Measurements from ENCODE around the gene KIF16B. TPM values are rescaled to one million over a fixed set of nuclear protein-coding genes. Genes with fewer than 3 reads are reported as not detected.

KIF16B gene
- total RNA-seq, 1 experiment from 2014 or later: 15.8 TPM

DNA sequence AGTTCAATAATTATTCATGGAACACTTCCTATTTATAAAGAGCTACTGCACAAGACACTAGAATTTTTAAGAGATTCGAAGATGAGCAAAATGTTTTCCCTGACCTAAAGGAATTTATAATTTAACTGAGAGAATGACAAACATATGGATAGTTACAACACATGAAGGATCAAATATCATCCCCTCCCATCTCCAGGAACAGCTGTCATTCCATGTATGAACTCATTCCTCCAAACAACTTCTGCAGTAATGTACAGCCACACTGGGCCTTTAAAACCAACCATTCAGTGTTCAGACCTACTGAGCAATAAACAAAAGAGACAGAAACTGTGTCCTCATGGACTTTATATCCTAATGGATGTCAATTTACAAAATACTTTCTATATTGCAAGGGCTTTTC, 87.8 kb downstream of the KIF16B start:
- BruUV-seq (replicated peaks): no TSS peak
- CTCF ChIA-PET: interaction anchor here (1.2 to 4.6 kb wide), 2 partner anchors 10 to 275 kb away, joined by 6 to 23 read pairs; no protein-coding TSS in a partner anchor
- H3K4me1 Mint-ChIP-seq (ENCODE audit: insufficient read depth, unreplicated experiment): peaks cover 5% of the 10 kb centered on the region

DNA sequence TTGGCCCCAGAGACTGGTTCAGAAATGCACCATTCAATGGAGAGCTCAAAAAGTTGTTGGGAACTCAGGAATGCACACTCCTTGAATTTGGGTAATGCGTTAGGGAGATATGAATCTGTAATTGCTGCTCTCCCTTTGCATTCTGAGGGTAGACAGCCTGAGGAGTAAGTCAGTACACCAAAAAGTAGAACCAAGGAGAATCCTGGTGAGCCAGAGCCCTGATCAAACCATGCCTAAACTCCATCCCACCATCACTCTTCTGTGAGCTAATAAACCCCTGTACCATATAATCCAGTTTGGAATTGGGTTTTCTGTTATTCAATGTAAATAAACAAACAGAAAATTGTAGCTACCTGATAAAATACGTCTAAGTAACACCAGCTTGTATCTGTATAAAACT, 90.2 kb downstream of the KIF16B start:
- DNase-seq (ENCODE audit: unreplicated experiment): no peak
- intact Hi-C loops (cut with micrococcal nuclease): no loop called here
- no peaks in the 10 kb centered on the region for H3K27me3 Mint-ChIP-seq (ENCODE audit: insufficient read depth, unreplicated experiment)
- H3K27ac Mint-ChIP-seq (ENCODE audit: low read depth, unreplicated experiment): no peak overlapping the region
- ChIA-PET POLR2A (no interaction called here), CTCF (interaction anchor here (0.6 to 1.1 kb wide), 4 partner anchors 13 to 1066 kb away, joined by 3 to 4 read pairs (median 3); no protein-coding TSS in a partner anchor)
- no TSS peak for BruUV-seq (replicated peaks)
- no peaks in the 10 kb centered on the region for H3K9me3 Mint-ChIP-seq (ENCODE audit: unreplicated experiment)
- TF ChIP-seq, protein P1, sequence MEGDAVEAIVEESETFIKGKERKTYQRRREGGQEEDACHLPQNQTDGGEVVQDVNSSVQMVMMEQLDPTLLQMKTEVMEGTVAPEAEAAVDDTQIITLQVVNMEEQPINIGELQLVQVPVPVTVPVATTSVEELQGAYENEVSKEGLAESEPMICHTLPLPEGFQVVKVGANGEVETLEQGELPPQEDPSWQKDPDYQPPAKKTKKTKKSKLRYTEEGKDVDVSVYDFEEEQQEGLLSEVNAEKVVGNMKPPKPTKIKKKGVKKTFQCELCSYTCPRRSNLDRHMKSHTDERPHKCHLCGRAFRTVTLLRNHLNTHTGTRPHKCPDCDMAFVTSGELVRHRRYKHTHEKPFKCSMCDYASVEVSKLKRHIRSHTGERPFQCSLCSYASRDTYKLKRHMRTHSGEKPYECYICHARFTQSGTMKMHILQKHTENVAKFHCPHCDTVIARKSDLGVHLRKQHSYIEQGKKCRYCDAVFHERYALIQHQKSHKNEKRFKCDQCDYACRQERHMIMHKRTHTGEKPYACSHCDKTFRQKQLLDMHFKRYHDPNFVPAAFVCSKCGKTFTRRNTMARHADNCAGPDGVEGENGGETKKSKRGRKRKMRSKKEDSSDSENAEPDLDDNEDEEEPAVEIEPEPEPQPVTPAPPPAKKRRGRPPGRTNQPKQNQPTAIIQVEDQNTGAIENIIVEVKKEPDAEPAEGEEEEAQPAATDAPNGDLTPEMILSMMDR (IDR thresholded peaks at IDR 0.05; ENCODE audit: unreplicated experiment): no peak
- H3K4me3 Mint-ChIP-seq (ENCODE audit: unreplicated experiment): no peak overlapping the region
- H3K4me1 Mint-ChIP-seq (ENCODE audit: insufficient read depth, unreplicated experiment): peaks cover 5% of the 10 kb centered on the region
- H3K36me3 Mint-ChIP-seq (ENCODE audit: insufficient read depth, unreplicated experiment): peaks cover 10% of the 10 kb centered on the region

More for the DNA sequence above, 87.8 kb downstream of the KIF16B start:
- POLR2A ChIA-PET: interaction anchor here (0.6 kb wide), 1 partner anchor 793 kb away, joined by 3 read pairs; no protein-coding TSS in a partner anchor
- H3K27ac Mint-ChIP-seq (ENCODE audit: low read depth, unreplicated experiment): no peak overlapping the region
- DNase-seq (ENCODE audit: unreplicated experiment): peak; percentile 18
- H3K36me3 Mint-ChIP-seq (ENCODE audit: insufficient read depth, unreplicated experiment): peaks cover 10% of the 10 kb centered on the region
- H3K4me3 Mint-ChIP-seq (ENCODE audit: unreplicated experiment): no peak overlapping the region
- no peaks in the 10 kb centered on the region for H3K27me3 Mint-ChIP-seq (ENCODE audit: insufficient read depth, unreplicated experiment)
- intact Hi-C loops (cut with micrococcal nuclease): no loop called here
- TF ChIP-seq, protein P1 (IDR thresholded peaks at IDR 0.05; ENCODE audit: unreplicated experiment): no peak
- no peaks in the 10 kb centered on the region for H3K9me3 Mint-ChIP-seq (ENCODE audit: unreplicated experiment)

DNA sequence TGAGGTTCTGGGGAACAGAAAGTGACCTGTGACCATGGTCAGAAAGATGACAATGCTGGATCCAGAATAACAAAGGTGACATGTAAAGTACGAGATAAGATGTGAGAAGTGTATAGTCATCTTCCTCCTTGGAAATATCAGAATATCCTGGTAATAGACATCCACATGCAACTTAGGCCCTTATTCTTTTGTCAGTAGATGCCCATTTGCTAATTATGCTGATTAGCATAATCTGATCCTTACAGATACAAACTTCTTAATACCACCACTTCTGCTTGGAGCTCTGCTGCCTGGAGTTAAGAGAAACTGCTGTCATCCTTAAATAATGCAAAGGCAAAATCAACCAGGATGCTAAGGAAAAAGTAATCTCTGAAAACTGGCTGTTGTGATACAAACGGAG, 91.3 kb downstream of the KIF16B start:
- ChIA-PET CTCF (interaction anchor here (0.6 to 1.1 kb wide), 4 partner anchors 39 to 1753 kb away, joined by 3 read pairs; no protein-coding TSS in a partner anchor), POLR2A (no interaction called here)
- Mint-ChIP-seq H3K4me3 (ENCODE audit: unreplicated experiment) (no peak overlapping the region), H3K9me3 (ENCODE audit: unreplicated experiment) (no peaks in the 10 kb centered on the region), H3K27ac (ENCODE audit: low read depth, unreplicated experiment) (no peak overlapping the region), H3K36me3 (ENCODE audit: insufficient read depth, unreplicated experiment) (peaks cover 10% of the 10 kb centered on the region), H3K4me1 (ENCODE audit: insufficient read depth, unreplicated experiment) (peaks cover 5% of the 10 kb centered on the region), H3K27me3 (ENCODE audit: insufficient read depth, unreplicated experiment) (no peaks in the 10 kb centered on the region)
- TF ChIP-seq, protein P1 (IDR thresholded peaks at IDR 0.05; ENCODE audit: unreplicated experiment): no peak
- no peak for DNase-seq (ENCODE audit: unreplicated experiment)
- BruUV-seq (replicated peaks): no TSS peak
- intact Hi-C loops (cut with micrococcal nuclease): no loop called here

DNA sequence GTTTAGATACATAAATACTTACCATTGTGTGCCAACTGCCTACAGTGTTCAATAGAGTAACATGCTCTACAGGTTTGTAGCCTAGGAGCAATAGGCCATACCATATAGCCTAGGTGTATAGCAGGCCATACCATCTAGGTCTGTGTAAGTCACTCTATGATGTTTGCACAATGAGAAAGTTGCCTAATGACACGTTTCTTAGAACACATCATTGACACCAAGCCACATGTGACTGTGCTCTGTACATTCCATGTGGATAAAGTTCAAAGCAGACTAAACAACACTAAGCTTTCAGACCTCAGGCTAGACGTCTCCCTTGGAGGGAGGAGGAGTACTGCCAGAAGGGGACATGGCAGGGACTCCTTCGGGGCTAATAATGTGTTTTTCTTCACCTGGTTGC, 93.6 kb downstream of the KIF16B start:
- Mint-ChIP-seq H3K4me3 (ENCODE audit: unreplicated experiment) (no peak overlapping the region), H3K36me3 (ENCODE audit: insufficient read depth, unreplicated experiment) (peaks cover 4% of the 10 kb centered on the region), H3K27me3 (ENCODE audit: insufficient read depth, unreplicated experiment) (no peaks in the 10 kb centered on the region), H3K4me1 (ENCODE audit: insufficient read depth, unreplicated experiment) (no peaks in the 10 kb centered on the region), H3K27ac (ENCODE audit: low read depth, unreplicated experiment) (no peak overlapping the region), H3K9me3 (ENCODE audit: unreplicated experiment) (no peaks in the 10 kb centered on the region)
- peak; percentile 8 for DNase-seq (ENCODE audit: unreplicated experiment)
- POLR2A ChIA-PET: no interaction called here
- CTCF ChIA-PET: interaction anchor here (0.6 kb wide), 1 partner anchor 181 kb away, joined by 4 read pairs; no protein-coding TSS in a partner anchor
- TF ChIP-seq, protein P1 (IDR thresholded peaks at IDR 0.05; ENCODE audit: unreplicated experiment): no peak
- no TSS peak for BruUV-seq (replicated peaks)
- intact Hi-C loops (cut with micrococcal nuclease): loop anchor here (5.0 kb wide), 1 partner anchor 547 kb away; no protein-coding TSS in a partner anchor

All from MCF 10A (cell line).